ENCODE data around the gene RALGAPB.
"Not testable (repeated sequence)": the region's sequence is repeated elsewhere in the genome, so short reads cannot be mapped to it uniquely, and the experiment has no call there.

RALGAPB gene

DNA sequence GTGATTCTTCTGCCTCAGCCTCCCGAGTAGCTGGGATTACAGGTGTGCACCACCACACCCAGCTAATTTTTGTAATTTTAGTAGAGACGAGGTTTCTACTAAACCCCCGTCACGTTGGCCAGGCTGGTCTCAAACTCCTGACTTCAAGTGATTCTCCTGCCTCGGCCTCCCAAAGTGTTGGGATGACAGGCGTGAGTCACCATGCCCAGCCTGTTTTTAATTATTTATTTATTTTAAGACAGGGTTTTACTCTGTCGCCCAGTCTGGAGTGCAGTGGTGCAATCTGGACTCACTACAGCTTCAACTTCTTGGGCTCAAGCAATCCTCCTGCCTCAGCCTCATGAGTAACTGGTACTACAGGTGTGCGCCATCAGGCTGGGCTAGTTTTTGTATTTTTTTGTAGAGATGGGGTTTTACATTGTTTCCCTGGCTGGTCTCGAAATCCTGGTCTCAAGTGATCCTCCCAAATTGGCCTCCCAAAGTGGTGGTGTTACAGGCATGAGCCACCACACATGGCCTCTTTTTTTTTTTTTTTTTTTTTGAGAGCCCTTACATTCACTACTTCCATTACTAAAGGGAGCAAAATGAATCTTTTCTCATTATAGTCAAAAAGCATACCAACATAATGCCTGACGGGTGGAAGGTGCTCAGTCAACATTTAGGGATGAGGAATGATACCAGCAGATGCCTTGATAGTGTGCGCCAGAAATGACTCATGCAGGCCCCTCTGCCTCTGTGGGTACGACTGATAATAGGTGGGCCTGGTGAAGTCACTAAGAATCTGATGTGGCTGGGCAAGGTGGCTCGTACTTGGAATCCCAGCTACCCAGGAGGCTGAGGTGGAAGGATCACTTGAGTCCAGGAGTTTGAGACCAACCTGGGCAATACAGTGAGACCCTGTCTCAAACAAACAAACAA lies 17.8 kb upstream of the RALGAPB start:
- TF ChIP-seq, protein P1, sequence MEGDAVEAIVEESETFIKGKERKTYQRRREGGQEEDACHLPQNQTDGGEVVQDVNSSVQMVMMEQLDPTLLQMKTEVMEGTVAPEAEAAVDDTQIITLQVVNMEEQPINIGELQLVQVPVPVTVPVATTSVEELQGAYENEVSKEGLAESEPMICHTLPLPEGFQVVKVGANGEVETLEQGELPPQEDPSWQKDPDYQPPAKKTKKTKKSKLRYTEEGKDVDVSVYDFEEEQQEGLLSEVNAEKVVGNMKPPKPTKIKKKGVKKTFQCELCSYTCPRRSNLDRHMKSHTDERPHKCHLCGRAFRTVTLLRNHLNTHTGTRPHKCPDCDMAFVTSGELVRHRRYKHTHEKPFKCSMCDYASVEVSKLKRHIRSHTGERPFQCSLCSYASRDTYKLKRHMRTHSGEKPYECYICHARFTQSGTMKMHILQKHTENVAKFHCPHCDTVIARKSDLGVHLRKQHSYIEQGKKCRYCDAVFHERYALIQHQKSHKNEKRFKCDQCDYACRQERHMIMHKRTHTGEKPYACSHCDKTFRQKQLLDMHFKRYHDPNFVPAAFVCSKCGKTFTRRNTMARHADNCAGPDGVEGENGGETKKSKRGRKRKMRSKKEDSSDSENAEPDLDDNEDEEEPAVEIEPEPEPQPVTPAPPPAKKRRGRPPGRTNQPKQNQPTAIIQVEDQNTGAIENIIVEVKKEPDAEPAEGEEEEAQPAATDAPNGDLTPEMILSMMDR (IDR thresholded peaks at IDR 0.05; ENCODE audit: low read depth, low read length, missing control alignments) = no peak
- H3K4me3 ChIP-seq (ENCODE audit: low read depth, low read length) = no peak overlapping the region
- no peak for DNase-seq (ENCODE audit: low read depth)

- DNase-seq (ENCODE audit: low read depth) = no peak
- no peak overlapping the region for H3K4me3 ChIP-seq (ENCODE audit: low read depth, low read length)
- TF ChIP-seq, protein P1 (IDR thresholded peaks at IDR 0.05; ENCODE audit: low read depth, low read length, missing control alignments) = no peak
Observed at GRCh38 chr20:38458314-38458713, 14.3 kb upstream of the RALGAPB start.

- H3K4me3 ChIP-seq (ENCODE audit: low read depth, low read length) = no peak overlapping the region
- TF ChIP-seq, protein P1 (IDR thresholded peaks at IDR 0.05; ENCODE audit: low read depth, low read length, missing control alignments) = no peak
- DNase-seq (ENCODE audit: low read depth) = no peak
Observed at GRCh38 chr20:38460040-38460623, 12.5 kb upstream of the RALGAPB start.

DNA sequence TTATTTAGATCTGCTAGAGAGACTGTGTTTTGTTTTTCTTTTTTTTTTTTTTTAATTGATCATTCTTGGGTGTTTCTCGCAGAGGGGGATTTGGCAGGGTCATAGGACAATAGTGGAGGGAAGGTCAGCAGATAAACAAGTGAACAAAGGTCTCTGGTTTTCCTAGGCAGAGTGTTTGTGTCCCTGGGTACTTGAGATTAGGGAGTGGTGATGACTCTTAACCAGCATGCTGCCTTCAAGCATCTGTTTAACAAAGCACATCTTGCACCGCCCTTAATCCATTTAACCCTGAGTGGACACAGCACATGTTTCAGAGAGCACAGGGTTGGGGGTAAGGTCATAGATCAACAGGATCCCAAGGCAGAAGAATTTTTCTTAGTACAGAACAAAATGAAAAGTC lies 12.0 kb upstream of the RALGAPB start:
- not testable (repeated sequence) for DNase-seq (ENCODE audit: low read depth)

GRCh38 chr20:38461167-38461566 lies 11.5 kb upstream of the RALGAPB start:
- not testable (repeated sequence) for H3K4me3 ChIP-seq (ENCODE audit: low read depth, low read length); DNase-seq (ENCODE audit: low read depth)

More for the DNA sequence above, 12.0 kb upstream of the RALGAPB start:
- H3K4me3 ChIP-seq (ENCODE audit: low read depth, low read length) = not testable (repeated sequence)

DNA sequence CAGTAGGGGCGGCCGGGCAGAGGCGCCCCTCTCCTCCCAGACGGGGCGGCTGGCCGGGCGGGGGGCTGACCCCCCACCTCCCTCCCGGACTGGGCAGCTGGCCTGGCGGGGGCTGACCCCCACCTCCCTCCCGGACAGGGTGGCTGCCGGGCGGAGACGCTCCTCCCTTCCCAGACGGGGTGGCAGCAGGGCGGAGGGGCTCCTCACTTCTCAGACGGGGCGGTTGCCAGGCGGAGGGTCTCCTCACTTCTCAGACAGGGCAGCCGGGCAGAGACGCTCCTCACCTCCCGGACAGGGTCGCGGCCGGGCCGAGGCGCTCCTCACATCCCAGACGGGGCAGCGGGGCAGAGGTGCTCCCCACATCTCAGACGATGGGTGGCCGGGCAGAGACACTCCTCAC lies 11.1 kb upstream of the RALGAPB start:
- DNase-seq (ENCODE audit: low read depth); H3K4me3 ChIP-seq (ENCODE audit: low read depth, low read length): not testable (repeated sequence)

- TF ChIP-seq, protein P1 (IDR thresholded peaks at IDR 0.05; ENCODE audit: low read depth, low read length, missing control alignments) = no peak
- DNase-seq (ENCODE audit: low read depth) = no peak
- no peak overlapping the region for H3K4me3 ChIP-seq (ENCODE audit: low read depth, low read length)
Observed at GRCh38 chr20:38466171-38466570, 6.5 kb upstream of the RALGAPB start.

DNA sequence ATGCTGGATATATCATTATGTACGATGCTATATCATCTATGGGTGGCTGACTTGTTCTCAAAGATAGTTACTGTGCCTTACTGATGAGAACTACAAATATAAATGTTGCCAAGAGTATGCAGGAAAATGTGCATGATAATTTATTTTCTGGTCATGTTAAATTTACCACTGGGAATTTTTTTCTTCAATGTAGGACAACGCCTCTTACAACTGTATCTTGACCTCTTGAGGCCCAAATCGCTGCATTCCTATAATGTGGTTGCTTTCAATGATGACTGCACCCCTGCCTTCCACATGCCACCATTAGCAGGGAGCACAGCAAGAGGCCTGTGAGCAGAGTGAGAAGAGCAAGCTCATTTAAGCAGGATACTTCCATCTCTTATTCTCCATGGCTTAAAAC lies 5.7 kb upstream of the RALGAPB start:
- TF ChIP-seq, protein P1 (IDR thresholded peaks at IDR 0.05; ENCODE audit: low read depth, low read length, missing control alignments) = no peak
- no peak for DNase-seq (ENCODE audit: low read depth)
- no peak overlapping the region for H3K4me3 ChIP-seq (ENCODE audit: low read depth, low read length)
